CD8-positive, alpha-beta memory T cell (primary cell): Measurements from ENCODE around the gene HDAC3. TPM values are rescaled to one million over a fixed set of nuclear protein-coding genes. Genes with fewer than 3 reads are reported as not detected.
"Not testable (repeated sequence)": the region's sequence is repeated elsewhere in the genome, so short reads cannot be mapped to it uniquely, and the experiment has no call there.

Experiments used
- CTCF ChIA-PET: fragments of 350-600 bp; sonication (Branson Sonifier 250); formaldehyde crosslinking; loops from one replicate; lab custom pipeline; 2021; ENCODE audit warnings: antibody characterized with exemption; lab: Charles Lee
- POLR2A ChIA-PET: fragments of 350-600 bp; sonication (Branson Sonifier 250); formaldehyde crosslinking; loops from one replicate; lab custom pipeline; 2021; ENCODE audit warnings: antibody characterized with exemption; lab: Charles Lee
- DNase-seq, 5 donors: peaks; one replicate each; pipeline versions ENCODE4 v3.0.0 to v3.0.0-alpha.2; 2020 to 2022; ENCODE audit warnings: mixed read lengths in 1 of 5
- H3K27ac ChIP-seq: one replicate; pipeline ENCODE4 v1.7.0; 2013; ENCODE audit warnings: low read depth, mild to moderate bottlenecking, low read length, moderate library complexity
- H3K27me3 ChIP-seq: 2 replicates; pipeline ENCODE4 v1.7.0; 2013; ENCODE audit warnings: low read length, mild to moderate bottlenecking; ENCODE audit not compliant: insufficient read depth, poor library complexity, severe bottlenecking
- H3K36me3 ChIP-seq: 2 replicates; pipeline ENCODE4 v1.7.0; 2013; ENCODE audit warnings: mild to moderate bottlenecking, low read length, moderate library complexity; ENCODE audit not compliant: insufficient read depth
- H3K4me1 ChIP-seq: 2 replicates; pipeline ENCODE4 v1.7.0; 2013; ENCODE audit warnings: mild to moderate bottlenecking, low read length, moderate library complexity; ENCODE audit not compliant: insufficient read depth
- H3K4me3 ChIP-seq: 2 replicates; pipeline ENCODE4 v1.7.0; 2013; ENCODE audit warnings: mild to moderate bottlenecking, low read length
- H3K9me3 ChIP-seq: 2 replicates; pipeline ENCODE4 v1.7.0; 2013; ENCODE audit warnings: mild to moderate bottlenecking, low read length
- H3K27ac Mint-ChIP-seq, 8 donors: one replicate each; pipeline ENCODE4 v1.8.0; 2020 to 2021; ENCODE audit warnings: mixed read lengths in 8 of 8, mild to moderate bottlenecking in 6 of 8, inconsistent platforms in 3 of 8, moderate library complexity in 3 of 8
- H3K27me3 Mint-ChIP-seq, 2 donors: one replicate each; pipeline ENCODE4 v1.8.0; 2020 to 2021; ENCODE audit warnings: mixed read lengths in 2 of 2, mild to moderate bottlenecking in 1 of 2, moderate library complexity in 1 of 2
- H3K36me3 Mint-ChIP-seq, 3 donors: one replicate each; pipeline ENCODE4 v1.8.0; 2020 to 2021; ENCODE audit warnings: mixed read lengths in 3 of 3, inconsistent platforms in 1 of 3, mild to moderate bottlenecking in 1 of 3
- H3K4me1 Mint-ChIP-seq, 3 donors: one replicate each; pipeline ENCODE4 v1.8.0; 2020 to 2021; ENCODE audit warnings: mixed read lengths in 3 of 3, inconsistent platforms in 1 of 3, mild to moderate bottlenecking in 1 of 3
- H3K4me3 Mint-ChIP-seq, 7 donors: one replicate each; pipeline ENCODE4 v1.8.0; 2020 to 2021; ENCODE audit warnings: mixed read lengths in 7 of 7, mild to moderate bottlenecking in 6 of 7, moderate library complexity in 4 of 7, inconsistent platforms in 2 of 7
- H3K9me3 Mint-ChIP-seq, 5 donors: one replicate each; pipeline ENCODE4 v1.8.0; 2020 to 2022; ENCODE audit warnings: mixed read lengths in 5 of 5, mild to moderate bottlenecking in 3 of 5, moderate library complexity in 2 of 5, inconsistent platforms in 1 of 5
- polyA plus RNA-seq: library from polyadenylated mRNA; unstranded; fragments of 300-500 nt; fragmentation: Illumina TruSeq; gene quantifications from one replicate; pipeline ENCODE4 v1.2.3, GENCODE V29; 2021
- total RNA-seq, 2 experiments: library from RNA; stranded (reverse); gene quantifications; one replicate each; pipeline ENCODE4 v1.2.3, GENCODE V29; 2021

The HDAC3 gene
- total and polyA plus RNA-seq, 3 experiments from 2014 or later = 74.8 to 92.8 (median 78.6) TPM

DNA sequence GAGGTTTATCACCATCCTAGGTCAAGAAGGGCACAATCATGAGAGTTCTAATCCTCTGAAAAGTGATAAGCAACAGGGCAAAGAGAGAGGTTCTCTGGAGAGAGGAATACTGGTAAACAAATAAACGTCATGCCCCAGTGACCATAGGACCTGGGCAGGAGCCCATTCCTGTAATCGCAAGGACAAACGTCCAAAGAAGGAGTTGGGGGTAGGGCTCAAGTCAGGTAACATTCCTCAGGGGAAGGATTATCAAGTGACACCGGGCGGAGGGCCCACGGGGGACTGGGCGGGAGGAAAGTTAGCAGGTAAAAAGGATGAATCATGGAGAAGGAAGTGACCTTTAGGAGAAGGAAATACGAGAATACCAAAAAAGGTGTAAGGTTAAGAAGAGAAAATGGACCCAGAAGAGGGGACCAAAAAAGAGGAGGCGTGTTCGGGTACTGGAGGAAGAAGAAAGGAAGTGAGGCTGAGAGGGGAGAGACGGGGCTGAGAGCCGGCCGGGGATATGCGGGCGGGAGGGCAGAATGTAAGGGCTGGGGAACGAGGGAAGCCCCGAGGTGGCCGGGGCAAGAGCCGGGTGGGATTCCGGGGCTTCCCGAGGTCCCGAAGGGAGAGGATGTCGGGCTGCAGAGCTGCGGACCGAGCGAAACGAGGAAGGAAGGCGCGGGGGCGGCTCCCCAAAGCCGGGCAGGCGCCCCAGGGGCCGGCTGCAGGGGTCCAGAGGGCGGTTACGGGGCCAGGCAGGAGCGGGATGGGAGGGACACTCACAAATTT lies 18.4 kb downstream of the HDAC3 start:
- Mint-ChIP-seq H3K36me3 (peaks cover 0 to 51% (median 8%) of the 10 kb centered on the region in 3 donors), H3K27me3 (no peaks in the 10 kb centered on the region), H3K9me3 (no peaks in the 10 kb centered on the region), H3K4me1 (peaks cover 44 to 50% (median 45%) of the 10 kb centered on the region in 3 donors), H3K4me3 (peak overlapping the region; percentile 95 to 100 (median 97)), H3K27ac (peak overlapping the region; percentile 91 to 99 (median 94))
- Histone ChIP-seq H3K36me3 (peaks cover 19% of the 10 kb centered on the region), H3K4me3 (peak overlapping the region; percentile 98), H3K27ac (peak overlapping the region; percentile 82), H3K27me3 (no peaks in the 10 kb centered on the region), H3K9me3 (no peaks in the 10 kb centered on the region), H3K4me1 (peaks cover 45% of the 10 kb centered on the region)
- POLR2A ChIA-PET = interaction anchor here (0.8 to 4.6 kb wide), 9 partner anchors 12 to 297 kb away, joined by 3 to 70 read pairs (median 5); partner anchors contain the start of genes FCHSD1, HDAC3, RELL2 and TAF7
- CTCF ChIA-PET = interaction anchor here (0.9 to 13.2 kb wide), 16 partner anchors 11 to 352 kb away, joined by 3 to 318 read pairs (median 8); partner anchors contain the start of genes HDAC3, RELL2 and TAF7
- peak; percentile 33 to 66 (median 56) for DNase-seq

DNA sequence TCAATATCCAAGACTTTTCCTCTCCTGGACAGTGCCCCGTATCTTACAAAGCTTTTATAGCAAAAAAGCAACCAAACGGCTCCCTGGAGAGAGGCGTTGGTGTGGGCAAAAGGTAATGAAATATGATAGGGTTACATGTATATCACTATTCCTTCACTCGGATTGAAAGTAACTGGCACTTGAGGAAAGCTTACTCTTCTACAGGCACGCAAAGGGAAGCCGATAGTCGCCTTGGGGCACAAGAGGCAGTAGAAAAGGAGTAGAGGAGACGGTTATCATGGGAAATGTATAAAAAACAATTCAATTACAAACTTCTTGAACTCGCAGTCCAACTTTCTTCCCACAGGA lies 19.0 kb downstream of the HDAC3 start:
- peaks cover 51% of the 10 kb centered on the region for H3K4me1 ChIP-seq
- ChIA-PET CTCF (interaction anchor here (1.4 to 13.2 kb wide), 6 partner anchors 14 to 53 kb away, joined by 3 to 318 read pairs (median 71); partner anchors contain the start of genes HDAC3 and RELL2), POLR2A (interaction anchor here (1.3 to 4.6 kb wide), 4 partner anchors 11 to 28 kb away, joined by 3 to 70 read pairs (median 46); partner anchors contain the start of genes HDAC3 and RELL2)
- H3K27me3 ChIP-seq = no peaks in the 10 kb centered on the region
- peak overlapping the region; percentile 82 for H3K27ac ChIP-seq
- H3K36me3 ChIP-seq = peaks cover 19% of the 10 kb centered on the region
- H3K27me3 Mint-ChIP-seq = no peaks in the 10 kb centered on the region
- peaks cover 0 to 51% (median 6%) of the 10 kb centered on the region in 3 donors for H3K36me3 Mint-ChIP-seq
- peak in 1 of 5 donors; percentile 34 for DNase-seq
- no peaks in the 10 kb centered on the region for H3K9me3 Mint-ChIP-seq
- H3K9me3 ChIP-seq = no peaks in the 10 kb centered on the region
- H3K27ac Mint-ChIP-seq = peak overlapping the region; percentile 91 to 99 (median 94)
- H3K4me1 Mint-ChIP-seq = peaks cover 47 to 53% (median 48%) of the 10 kb centered on the region in 3 donors
- H3K4me3 Mint-ChIP-seq = peak overlapping the region; percentile 95 to 100 (median 97)
- peak overlapping the region; percentile 98 for H3K4me3 ChIP-seq

DNA sequence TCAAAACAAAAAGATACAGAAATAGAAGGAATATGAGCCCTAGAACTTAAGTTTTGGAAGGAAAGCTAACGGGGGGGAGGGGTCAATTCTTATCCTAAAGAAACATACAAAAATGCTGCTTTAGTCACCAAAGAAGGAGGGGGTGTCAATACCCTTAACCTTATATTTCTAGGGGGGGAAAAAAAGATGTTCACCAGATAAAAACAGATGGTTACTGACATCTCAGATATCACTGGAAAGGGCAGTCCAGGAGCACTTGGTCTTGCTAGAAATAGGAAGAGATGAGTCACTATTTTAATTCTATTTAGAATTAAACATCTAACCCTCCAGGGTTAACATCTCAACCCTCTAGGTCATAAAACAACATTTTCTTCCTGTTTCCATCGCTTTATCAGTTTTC lies 19.5 kb downstream of the HDAC3 start:
- Mint-ChIP-seq H3K4me1 (peaks cover 52 to 58% (median 53%) of the 10 kb centered on the region in 3 donors), H3K27ac (peak overlapping the region; percentile 91 to 99 (median 94)), H3K4me3 (peak overlapping the region; percentile 95 to 100 (median 97)), H3K27me3 (no peaks in the 10 kb centered on the region), H3K9me3 (no peaks in the 10 kb centered on the region), H3K36me3 (peaks cover 0 to 52% (median 6%) of the 10 kb centered on the region in 3 donors)
- H3K27ac ChIP-seq = peak overlapping the region; percentile 82
- peak overlapping the region; percentile 98 for H3K4me3 ChIP-seq
- no peaks in the 10 kb centered on the region for H3K9me3 ChIP-seq
- H3K36me3 ChIP-seq = peaks cover 19% of the 10 kb centered on the region
- no peak for DNase-seq
- CTCF ChIA-PET = interaction anchor here (1.4 to 13.2 kb wide), 6 partner anchors 14 to 53 kb away, joined by 3 to 318 read pairs (median 71); partner anchors contain the start of genes HDAC3 and RELL2
- POLR2A ChIA-PET = interaction anchor here (3.3 to 4.6 kb wide), 3 partner anchors 10 to 24 kb away, joined by 25 to 70 read pairs (median 67); partner anchors contain the start of genes HDAC3 and RELL2
- H3K27me3 ChIP-seq = no peaks in the 10 kb centered on the region
- H3K4me1 ChIP-seq = peaks cover 56% of the 10 kb centered on the region

DNA sequence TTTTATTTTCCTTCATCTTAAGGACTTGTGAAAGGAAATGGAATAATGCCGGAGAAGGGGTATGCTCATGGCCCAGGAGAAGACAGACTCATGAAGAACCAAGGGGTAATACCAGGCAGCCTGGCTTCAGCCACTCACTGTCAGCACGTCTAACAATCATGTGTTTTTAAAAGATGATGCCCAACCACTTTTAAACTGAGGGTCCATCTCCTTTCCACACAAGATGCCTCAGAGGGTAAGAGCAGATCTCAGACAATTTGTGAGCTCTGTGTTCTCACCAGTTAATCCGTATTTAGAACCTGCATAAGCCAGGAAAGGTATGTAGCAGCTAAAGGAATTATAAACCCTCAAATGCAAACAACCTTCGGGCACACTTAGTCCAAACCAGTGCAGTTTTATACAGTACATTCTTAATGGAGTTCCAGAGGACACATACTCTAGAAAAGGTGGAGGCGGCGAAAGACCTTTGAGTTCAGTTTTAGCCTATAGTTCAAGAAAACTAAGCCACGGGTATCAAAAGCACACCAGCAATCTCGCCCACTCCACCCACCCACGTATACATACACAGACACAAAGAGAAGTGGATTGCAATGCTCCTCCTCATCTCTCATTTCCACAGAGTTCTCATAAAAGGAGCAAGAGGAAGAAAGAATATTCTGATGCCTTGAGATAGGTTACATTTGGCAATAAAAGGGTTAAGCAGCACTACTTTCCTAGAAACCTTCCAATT lies 20.5 kb downstream of the HDAC3 start:
- no peaks in the 10 kb centered on the region for H3K27me3 Mint-ChIP-seq
- H3K4me1 Mint-ChIP-seq = peaks cover 56 to 66% (median 61%) of the 10 kb centered on the region in 3 donors
- H3K36me3 Mint-ChIP-seq = peaks cover 0 to 49% (median 6%) of the 10 kb centered on the region in 3 donors
- Histone ChIP-seq H3K27me3 (no peaks in the 10 kb centered on the region), H3K9me3 (no peaks in the 10 kb centered on the region), H3K4me3 (peak overlapping the region; percentile 98), H3K4me1 (peaks cover 65% of the 10 kb centered on the region), H3K36me3 (peaks cover 13% of the 10 kb centered on the region), H3K27ac (peak overlapping the region; percentile 32)
- H3K9me3 Mint-ChIP-seq = no peaks in the 10 kb centered on the region
- POLR2A ChIA-PET = interaction anchor here (0.7 to 4.6 kb wide), 5 partner anchors 9 to 35 kb away, joined by 3 to 70 read pairs (median 25); partner anchors contain the start of genes FCHSD1, HDAC3 and RELL2
- H3K4me3 Mint-ChIP-seq = peak overlapping the region; percentile 95 to 100 (median 97)
- H3K27ac Mint-ChIP-seq = peak overlapping the region; percentile 69 to 99 (median 92)
- DNase-seq = no peak
- CTCF ChIA-PET = interaction anchor here (1.4 to 13.2 kb wide), 4 partner anchors 13 to 31 kb away, joined by 3 to 318 read pairs (median 147); partner anchors contain the start of genes HDAC3 and RELL2

DNA sequence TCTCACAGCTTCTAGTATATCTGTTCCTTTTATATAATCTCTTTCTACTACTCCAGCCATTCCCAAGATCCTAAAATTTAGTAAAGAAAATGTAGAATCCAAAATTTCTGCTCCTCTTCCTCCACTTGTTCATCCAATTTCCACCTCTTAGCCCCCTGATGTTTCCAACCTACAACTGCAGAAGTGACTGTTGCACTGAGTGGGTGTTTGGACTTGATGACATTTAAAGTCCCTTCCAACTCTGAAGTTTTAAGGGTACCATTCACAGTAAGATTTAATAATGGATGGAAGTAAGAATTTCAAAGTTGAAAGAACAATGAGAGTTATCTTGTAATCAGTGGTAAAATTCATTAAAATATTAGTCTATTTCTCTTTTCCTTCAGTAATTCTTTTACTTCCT lies 23.3 kb downstream of the HDAC3 start:
- H3K4me3 Mint-ChIP-seq = peak overlapping the region; percentile 2 to 84 (median 52)
- H3K4me1 Mint-ChIP-seq = peaks cover 78 to 88% (median 84%) of the 10 kb centered on the region in 3 donors
- no peak for DNase-seq

DNA sequence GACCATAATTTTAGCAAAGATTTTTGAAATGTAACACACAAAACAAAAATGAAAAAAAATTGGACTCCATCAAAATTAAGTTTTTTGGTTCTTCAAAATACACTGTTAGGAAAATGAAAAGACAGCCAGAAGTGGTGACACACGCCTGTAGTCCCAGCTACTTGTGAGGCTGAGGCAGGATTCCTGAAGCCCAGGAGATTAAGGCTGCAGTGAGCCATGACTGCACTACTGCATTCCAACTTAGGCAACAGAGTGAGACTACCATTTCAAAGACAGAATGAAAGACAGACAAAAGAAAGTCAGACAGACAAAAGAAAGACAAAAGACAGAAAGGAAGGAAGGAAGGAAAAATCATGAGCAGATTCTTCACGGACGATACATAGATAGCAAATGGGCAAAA lies 25.4 kb downstream of the HDAC3 start:
- Mint-ChIP-seq H3K4me3 (peak overlapping the region; percentile 9 to 75 (median 53)), H3K27me3 (no peaks in the 10 kb centered on the region), H3K27ac (peak overlapping the region in 7 of 8 donors; percentile 3 to 78 (median 61)), H3K9me3 (no peaks in the 10 kb centered on the region), H3K4me1 (peaks cover 88 to 92% (median 90%) of the 10 kb centered on the region in 3 donors), H3K36me3 (peaks cover 0 to 38% (median 13%) of the 10 kb centered on the region in 3 donors)
- Histone ChIP-seq H3K4me1 (peaks cover 86% of the 10 kb centered on the region), H3K9me3 (no peaks in the 10 kb centered on the region), H3K36me3 (peaks cover 3% of the 10 kb centered on the region), H3K4me3 (no peak overlapping the region), H3K27ac (no peak overlapping the region), H3K27me3 (no peaks in the 10 kb centered on the region)
- ChIA-PET CTCF (interaction anchor here (13.2 kb wide), 1 partner anchor 20 kb away, joined by 318 read pairs; no protein-coding TSS in a partner anchor), POLR2A (interaction anchor here (1.1 kb wide), 1 partner anchor 19 kb away, joined by 4 read pairs; no protein-coding TSS in a partner anchor)
- DNase-seq = no peak

More for the DNA sequence above, 23.3 kb downstream of the HDAC3 start:
- Histone ChIP-seq H3K27ac (peak overlapping the region; percentile 20), H3K4me1 (peaks cover 77% of the 10 kb centered on the region), H3K36me3 (peaks cover 3% of the 10 kb centered on the region), H3K27me3 (no peaks in the 10 kb centered on the region), H3K4me3 (no peak overlapping the region), H3K9me3 (no peaks in the 10 kb centered on the region)
- Mint-ChIP-seq H3K27me3 (no peaks in the 10 kb centered on the region), H3K36me3 (peaks cover 0 to 48% (median 11%) of the 10 kb centered on the region in 3 donors), H3K9me3 (no peaks in the 10 kb centered on the region), H3K27ac (peak overlapping the region; percentile 26 to 83 (median 68))
- ChIA-PET POLR2A (interaction anchor here (1.3 to 1.7 kb wide), 2 partner anchors 7 to 21 kb away, joined by 4 read pairs; no protein-coding TSS in a partner anchor), CTCF (interaction anchor here (1.0 to 13.2 kb wide), 4 partner anchors 10 to 79 kb away, joined by 3 to 318 read pairs (median 89); no protein-coding TSS in a partner anchor)

DNA sequence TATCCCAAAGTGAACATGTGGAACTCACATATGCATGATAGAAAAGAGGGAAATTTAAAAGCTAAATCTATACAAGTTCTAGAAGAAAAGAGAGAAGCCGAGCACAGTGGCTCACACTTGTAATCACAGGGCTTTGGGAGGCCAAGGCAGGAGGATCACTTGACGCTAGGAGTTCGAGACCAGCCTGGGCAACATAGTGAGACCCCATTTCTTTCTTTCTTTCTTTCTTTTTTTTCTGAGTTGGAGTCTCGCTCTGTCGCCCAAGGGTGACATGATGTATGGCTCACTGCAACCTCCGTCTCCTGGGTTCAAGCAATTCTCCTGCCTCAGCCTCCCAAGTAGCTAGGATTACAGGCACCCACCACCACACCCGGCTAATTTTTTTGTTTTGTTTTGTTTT lies 26.7 kb downstream of the HDAC3 start:
- H3K27ac Mint-ChIP-seq = peak overlapping the region; percentile 30 to 91 (median 88)

More for the DNA sequence above, 26.7 kb downstream of the HDAC3 start:
- Mint-ChIP-seq H3K4me1 (peaks cover 90 to 94% (median 93%) of the 10 kb centered on the region in 3 donors), H3K4me3 (peak overlapping the region in 6 of 7 donors; percentile 20 to 62 (median 48)), H3K36me3 (peaks cover 0 to 31% (median 10%) of the 10 kb centered on the region in 3 donors)
- peaks cover 91% of the 10 kb centered on the region for H3K4me1 ChIP-seq
- H3K27ac ChIP-seq, H3K27me3 Mint-ChIP-seq, H3K9me3 Mint-ChIP-seq, H3K4me3 ChIP-seq, H3K27me3 ChIP-seq, DNase-seq, H3K9me3 ChIP-seq, H3K36me3 ChIP-seq: not testable (repeated sequence)
- POLR2A ChIA-PET = interaction anchor here (1.5 to 6.3 kb wide), 2 partner anchors 8 to 16 kb away, joined by 7 to 70 read pairs; partner anchors contain the start of gene DIAPH1
- CTCF ChIA-PET = interaction anchor here (0.7 to 14.7 kb wide), 3 partner anchors 7 to 28 kb away, joined by 3 to 175 read pairs (median 55); partner anchors contain the start of gene DIAPH1
